Activated T-cell treated with anti-CD3 and anti-CD28 coated beads for 1 hour (primary cell): ENCODE measurements around the gene FSCN2.

Source experiments
- DNase-seq: peaks from one replicate; pipeline ENCODE4 v3.0.0-alpha.2; 2020; ENCODE audit warnings: low read depth

The FSCN2 gene

DNA sequence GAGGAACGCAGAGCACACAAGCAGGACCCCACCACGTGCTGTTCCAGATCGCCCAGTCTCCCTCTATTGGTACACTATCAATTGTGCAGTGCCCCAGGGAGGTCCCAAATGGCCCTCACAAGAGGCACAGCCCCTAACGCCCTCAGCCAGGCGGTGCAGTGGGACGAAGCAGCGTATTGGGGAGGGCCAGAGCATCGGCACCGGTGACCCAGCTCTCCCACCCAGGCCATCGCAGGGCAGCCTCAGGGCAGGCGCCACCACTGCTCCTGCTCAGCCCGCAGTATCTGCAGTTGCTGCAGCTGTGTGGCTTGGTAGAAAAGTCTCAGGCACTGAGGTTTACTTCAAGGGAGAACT is 29.9 kb downstream of the FSCN2 start:
- DNase-seq = no peak

DNA sequence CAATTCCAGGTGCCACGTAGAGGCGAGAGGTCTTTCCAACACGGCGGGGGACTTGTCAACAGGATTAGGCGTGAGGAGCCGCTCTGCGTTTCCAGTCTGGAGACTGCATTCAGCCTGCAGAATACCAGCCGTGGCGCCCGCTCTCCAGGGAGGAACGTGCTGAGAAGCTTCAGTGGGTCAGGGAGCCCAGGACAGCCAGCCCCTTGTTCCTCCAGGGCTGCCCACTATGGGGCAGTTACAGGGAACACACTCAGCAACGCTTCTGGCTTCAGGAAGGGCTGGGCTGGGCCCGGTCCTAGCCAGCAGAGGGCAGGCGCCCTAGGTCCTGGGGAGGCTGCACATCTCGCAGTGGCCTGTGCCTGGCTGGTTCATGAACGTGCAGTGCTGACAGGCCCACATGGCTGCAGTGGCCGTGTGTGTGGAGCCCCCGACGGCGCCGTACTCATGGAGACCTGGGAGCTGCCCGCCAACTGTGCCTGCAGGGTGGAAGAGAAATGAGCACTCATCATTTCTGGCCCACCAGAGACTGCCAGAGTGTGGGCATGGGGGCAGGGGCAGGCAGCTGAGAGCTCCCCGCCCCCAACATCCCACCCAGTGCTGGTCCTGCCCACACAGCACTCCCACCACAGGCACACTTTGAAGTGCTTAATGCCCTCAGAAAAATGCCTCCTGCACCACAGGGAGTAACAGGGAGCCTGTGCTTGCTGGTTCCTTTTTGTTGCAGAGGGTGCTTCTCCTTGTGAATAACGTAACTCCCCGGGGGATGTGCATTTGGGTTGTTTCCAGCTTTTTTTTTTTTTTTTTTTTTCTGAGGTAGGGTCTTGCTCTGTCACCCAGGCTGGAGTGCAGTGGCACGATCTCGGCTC is 31.0 kb downstream of the FSCN2 start:
- no peak for DNase-seq

DNA sequence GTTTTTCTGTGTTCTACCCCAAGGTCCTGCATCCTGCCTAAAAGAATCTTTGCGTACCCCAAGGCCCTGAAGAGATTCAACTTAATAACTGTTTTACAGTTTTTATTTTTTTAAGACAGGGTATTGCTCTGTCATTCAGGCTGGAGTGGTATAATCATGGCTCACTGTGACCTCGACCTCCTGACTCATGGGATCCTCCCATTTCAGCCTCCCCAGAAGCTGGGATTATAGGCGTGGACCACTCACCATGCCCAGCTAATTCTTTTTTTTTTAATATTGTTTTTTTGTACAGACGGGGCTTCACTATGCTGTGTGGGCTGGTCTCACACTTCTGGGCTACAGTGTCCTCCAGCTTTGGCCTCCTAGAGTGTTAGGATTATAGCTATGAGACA is 33.3 kb downstream of the FSCN2 start:
- DNase-seq = no peak

DNA sequence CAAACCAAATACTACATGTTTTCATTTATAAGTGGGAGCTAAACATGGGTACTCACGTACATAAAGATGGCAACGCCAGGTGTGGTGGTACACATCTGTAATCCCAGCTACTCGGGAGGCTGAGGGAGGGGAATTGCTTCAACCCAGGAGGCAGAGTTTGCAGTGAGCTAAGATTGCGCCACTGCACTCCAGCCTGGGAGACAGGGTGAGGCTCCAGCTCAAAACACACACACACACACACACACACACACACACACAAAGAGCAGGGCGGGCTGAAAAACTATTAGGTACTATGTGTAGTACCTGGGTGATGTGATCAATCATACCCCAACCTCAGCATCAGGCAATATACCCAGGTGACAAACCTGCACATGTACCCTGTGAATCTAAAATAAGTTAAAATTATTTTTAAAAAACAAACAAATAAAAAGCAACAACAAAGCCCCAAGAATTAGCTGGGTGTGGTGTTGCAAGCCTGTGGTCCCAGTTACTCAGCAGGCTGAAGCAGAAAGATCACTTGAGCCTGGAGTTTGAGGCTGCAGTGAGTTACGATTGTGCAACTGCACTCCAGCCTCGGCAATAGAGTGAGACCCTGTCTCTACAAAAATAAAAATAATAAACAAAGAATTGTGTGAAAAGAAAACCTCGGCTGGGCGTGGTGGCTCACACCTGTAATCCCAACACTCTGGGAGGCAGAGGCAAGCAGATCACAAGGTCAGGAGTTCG is 35.8 kb downstream of the FSCN2 start:
- no peak for DNase-seq

DNA sequence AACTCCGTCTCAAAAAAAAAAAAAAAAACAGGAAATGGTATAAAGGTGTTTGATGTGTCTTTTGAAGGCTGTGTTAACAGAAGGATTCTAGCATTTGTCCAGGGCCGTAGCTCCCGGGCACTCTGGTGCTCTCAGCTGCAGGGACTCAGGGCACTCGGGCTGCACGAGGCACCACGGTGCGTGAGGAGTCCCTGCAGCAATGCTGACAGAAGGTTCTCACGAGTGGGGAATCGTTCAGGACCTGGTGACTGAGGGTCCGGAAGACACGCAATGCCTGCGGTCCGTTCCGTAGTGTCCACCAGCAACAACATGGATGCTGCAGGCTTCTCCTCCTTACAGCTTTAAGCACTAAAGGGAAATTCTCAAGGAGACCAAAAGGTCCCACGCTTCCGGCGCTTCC is 36.6 kb downstream of the FSCN2 start:
- DNase-seq = no peak

DNA sequence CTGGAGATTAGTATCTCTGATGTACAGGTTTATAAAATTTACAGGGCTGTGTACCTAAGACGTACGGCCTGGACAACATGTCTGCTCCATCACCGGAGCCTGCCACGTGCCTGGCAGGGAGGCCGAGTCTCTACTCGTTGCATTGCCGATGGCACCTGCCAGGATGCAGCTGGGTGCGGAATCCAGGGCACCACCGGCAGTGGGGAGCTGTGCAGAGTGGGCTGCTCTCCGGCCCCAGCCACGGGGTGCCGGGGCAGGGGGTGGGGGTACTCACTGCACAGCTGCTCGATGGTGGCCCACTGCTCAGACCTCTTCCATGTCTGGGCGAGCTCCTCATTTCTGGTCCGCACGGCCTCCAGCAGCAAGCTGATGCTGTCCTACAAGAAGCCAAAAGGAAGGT is 37.1 kb downstream of the FSCN2 start:
- DNase-seq = no peak

DNA sequence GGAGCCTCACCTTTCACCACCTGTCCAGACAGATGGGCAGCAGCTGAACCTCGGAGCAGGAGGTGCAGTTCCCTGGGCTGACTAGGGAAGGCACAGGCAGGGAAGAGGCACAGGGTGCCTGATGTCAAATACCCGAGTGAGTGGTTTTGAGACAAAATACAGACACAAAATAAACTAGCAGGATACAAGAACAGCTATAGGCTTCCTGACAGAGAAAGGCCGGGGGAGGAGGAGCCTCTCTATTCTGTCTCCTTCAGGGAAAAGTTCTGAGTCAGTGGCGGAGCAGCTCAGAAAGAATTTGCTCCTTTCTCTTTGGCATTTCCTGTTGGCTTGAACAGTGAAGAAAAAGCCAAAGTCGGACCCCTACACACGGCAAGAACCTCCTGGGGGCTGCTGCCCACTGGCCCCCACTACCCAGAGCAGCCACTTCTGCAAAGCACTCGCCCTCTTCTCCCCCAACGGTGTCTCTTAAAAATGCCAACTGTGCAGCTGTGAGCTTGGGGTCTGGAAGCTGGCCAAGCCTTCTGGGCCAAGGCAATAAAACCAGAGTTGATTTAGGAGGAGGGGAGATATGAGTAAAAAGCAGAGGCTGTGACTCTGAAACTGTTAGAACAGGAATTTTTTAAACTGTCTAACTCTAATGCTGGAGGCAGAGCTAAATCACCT is 38.4 kb downstream of the FSCN2 start:
- DNase-seq = no peak

DNA sequence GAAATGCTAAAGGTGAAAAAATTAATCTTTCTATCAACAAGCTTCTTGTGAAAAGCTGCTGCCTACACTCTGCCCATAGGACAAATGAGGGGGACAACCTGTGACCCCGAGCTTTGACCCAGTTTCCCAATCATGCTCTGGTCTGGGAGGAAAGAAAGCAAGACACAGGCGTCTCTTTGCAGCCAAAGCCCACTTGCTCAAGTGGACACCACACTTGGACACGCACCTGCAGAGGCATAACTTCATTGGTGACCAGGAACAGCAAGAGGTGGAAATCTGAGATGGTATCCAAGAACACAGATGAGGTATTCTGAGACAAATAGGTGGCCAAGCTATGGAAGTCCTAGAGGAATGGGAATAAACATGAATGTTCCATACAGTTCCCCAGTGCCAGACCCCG is 39.0 kb downstream of the FSCN2 start:
- DNase-seq = no peak

DNA sequence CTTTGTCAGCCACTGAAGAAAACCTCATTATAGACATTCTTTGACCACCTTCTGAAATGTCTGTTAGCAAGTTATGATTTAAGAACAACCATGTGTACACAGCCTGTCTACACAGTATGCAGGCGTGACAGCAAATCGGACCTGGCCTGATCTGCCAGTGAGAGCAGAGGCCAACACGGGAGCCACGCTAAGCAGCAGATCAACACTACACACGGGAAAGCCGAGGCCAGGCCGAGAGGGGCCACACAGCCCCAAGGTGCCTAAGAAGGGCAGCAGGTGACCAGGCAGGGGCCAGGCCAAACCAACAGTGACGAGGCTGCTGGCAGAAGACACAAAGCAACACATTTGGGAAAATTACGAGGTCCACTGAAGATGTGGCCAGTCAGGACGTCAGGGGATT is 40.2 kb downstream of the FSCN2 start:
- DNase-seq = no peak

DNA sequence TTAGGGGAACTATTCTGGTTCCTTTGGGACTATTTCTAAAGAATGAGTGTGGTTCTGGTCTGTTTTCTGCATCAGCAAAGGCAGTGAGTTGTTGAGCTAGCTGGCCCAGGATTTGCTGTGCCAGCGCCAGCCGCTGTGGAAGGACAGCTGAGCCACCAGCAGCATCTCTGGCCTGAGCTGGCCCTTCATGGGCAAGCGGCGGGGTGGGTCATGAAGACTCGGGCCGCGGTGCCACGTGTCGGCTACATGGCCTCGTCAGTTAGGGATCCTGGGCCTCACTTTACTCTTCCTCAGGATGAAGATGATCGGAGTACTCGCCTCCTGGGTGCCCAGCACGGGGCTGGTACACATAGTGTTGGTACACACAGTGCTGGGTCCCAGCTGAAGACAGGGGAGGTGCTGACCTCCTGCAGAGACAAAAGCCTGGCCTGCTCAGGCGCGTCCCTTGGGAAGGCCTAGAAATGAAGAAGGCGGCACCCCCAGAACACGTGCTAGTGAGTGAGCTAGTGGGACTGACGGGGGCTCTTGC is 41.9 kb downstream of the FSCN2 start:
- DNase-seq = no peak

DNA sequence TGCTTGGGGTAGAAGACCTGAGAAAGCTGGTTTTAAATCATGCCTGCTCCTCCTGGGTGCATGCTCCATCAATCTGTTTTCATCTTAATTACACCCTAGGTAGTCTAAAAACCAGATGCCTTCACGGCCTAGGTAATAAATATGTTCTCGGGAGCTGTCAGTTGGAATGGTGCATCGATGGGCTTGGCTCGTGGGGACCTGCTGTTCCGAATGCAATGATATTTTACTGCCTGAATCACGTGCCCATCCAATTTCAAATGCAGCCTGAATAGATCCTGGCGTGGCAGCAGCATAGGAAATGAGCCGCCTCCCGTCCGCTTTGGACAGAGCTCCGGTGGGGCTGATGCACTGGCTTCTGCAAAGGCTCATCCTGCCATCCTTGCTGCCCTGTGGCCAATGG is 42.8 kb downstream of the FSCN2 start:
- no peak for DNase-seq

DNA sequence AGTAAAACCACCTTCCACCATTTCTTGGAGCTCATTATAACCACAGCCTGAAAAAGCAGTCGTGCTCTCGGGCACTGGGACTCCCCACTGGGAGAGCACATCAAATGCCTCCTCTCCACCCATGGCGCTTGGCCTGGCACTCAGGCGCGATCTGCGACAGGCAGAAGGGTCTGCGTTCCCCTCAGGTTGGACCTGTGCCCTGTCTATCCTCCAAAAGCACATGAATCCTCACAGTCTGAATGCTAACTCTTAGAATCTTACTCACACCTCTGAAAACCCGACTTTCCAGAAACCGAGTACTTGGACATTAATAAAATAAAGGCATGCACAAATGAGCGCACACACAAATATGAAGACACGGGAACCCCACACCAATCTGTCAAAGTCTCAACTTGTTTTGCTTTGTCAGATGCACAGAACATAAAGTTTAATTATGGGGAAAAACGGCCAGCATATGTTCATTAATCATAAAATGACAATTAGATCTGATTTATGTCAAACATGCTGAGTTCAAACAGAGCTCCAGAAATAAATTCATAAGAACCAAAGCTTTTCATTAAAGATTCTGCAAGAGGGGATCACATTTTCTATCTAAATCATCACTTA is 44.5 kb downstream of the FSCN2 start:
- no peak for DNase-seq

DNA sequence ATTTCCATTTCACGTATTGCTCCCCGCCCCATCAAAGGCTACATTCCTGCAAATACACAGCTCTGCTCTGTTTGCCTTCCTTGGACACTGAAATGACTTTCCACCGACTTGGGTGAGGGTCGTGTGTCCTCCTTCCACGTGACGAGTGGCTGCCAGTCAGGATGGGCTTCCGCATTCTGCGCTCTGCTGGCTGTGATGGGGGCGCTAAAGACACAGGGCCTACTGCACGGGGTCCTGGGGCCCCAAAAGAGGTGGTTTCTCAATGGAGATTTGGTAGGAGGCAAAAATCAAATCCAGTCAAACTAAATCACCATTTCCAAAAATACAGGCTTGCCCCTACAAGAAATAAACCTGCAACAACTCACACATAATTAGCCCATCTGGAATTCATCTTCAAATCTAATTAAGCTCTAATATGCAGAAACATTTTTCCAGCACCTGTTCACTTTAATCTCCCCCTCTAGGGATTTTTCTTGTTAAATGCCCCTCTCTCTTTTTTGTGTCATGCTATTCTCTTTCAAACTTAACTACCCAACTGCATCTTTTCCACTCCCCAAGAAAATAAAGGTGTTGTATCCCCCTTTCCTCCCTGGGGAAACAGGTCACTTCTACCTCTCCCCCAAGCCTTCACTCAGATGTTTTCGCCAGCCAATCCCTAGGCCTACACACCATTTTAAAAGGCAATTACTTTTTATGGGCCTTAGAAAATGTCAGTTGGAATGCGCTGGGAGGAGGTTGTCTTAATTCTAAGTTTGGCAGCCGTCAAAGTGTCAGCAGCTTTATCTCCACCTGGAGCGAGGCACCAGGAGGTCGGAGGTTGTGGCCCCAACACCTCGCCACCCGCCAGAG is 45.8 kb downstream of the FSCN2 start:
- DNase-seq = no peak

DNA sequence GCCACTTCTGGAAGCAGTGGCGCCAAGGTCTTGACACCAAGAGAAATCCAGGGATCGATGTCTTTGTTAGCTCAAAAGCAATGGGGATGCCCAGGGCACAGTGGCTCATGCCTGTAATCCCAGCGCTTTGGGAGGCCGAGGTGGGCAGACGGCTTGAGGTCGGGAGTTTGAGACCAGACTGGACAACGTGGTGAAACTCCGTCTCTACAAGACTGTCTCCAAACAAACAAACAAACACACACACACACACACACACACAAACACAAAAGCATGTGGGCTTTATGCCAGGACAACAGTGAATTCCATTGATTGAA is 46.4 kb downstream of the FSCN2 start:
- DNase-seq = no peak

DNA sequence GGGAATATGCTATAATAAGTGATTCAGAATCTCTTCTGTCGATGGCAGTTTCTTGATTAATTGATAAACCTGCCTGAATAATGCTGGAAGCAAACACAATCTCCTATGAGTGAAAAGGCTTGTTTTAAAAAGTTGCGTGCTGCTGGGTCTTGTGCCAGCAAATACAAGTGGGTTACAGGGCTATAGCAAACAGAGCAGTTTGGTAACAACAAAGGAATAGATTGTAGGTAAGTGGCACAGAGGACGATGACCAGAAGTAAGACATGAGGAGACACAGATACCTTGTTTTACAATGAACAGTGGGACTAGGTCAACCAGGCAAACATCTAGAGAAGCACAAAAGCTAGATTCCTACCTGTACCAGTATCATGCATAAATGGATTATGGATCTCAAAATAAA is 47.7 kb downstream of the FSCN2 start:
- DNase-seq = no peak

DNA sequence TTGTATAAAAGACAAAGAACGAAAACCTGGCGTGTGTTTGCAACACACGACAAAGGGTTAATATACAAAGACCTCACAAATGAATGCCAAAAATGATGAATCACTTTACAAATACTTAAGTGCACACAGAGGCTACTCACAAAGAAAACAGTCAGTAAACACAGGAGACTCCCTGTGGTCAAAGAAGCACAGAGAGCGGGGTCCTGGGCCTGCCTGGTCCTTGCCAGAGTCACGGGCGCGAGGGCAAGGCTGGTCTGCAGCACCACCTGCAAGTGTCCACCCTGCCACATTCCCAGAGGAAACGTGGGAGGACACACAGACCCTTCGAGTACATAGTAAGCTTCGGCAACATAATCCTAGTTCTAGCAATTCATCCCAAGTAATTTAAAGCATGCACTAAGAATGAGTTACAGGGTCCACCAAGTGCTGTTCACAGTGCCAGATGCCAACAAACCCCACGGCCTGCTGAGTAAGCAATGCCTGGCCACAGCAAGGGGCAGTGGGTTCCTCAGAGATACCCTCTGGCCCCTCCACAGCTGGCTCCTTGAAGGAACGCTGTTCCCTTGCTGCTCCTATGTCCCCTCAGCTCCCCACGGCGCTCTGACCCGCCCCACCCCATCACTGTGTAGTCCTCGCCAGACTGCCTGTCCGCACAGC is 48.6 kb downstream of the FSCN2 start:
- DNase-seq = no peak

DNA sequence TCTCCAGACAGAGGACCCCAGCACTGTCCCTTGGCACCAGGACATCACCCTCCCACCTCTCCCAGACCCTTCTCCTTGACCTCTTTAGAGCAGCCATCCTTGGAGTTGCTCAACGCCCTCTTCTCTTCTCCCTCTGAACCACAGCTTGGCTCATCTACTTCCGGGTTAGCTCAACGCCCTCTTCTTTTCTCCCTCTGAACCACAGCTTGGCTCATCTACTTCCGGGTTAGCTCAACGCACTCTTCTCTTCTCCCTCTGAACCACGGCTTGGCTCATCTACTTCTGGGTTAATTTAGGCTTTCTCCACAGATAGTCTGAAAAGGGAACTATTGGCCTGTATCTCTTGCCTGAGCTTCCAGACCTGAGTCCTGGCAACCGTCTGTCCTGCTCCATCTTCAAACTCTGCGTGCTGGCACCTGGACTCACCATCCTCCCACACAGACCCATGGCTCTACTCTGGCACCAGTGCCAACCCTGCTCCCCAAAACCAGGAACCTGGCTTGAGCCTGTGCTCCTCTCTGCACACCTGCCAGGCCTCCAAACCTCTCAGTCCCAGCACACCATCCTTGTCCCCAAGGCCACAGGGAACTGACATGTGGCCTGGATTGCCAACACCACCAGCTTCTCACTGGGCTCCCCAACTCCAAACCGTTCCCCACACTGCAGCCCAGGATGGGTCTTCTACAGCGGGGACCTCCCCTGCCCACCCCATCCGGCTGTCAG is 49.3 kb downstream of the FSCN2 start:
- no peak for DNase-seq

DNA sequence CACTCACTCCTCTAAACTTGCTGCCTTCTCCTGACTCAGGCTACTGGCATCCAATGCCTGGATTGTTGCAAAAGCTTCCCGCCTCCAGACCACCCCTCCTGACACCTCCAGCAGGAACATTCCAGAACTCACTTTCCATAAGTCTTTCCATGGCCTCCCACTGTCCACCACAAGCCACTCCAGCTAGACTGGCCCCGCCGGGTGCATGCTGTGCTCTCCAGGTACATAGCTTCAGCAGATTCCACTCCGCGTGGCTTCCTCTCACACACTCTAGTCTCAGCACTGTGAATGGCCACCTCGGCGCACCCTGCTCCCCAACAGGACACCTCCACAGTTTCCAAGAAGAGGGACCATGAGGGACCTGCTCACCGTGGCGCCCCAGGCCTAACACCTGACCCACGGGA is 49.9 kb downstream of the FSCN2 start:
- DNase-seq = no peak

DNA sequence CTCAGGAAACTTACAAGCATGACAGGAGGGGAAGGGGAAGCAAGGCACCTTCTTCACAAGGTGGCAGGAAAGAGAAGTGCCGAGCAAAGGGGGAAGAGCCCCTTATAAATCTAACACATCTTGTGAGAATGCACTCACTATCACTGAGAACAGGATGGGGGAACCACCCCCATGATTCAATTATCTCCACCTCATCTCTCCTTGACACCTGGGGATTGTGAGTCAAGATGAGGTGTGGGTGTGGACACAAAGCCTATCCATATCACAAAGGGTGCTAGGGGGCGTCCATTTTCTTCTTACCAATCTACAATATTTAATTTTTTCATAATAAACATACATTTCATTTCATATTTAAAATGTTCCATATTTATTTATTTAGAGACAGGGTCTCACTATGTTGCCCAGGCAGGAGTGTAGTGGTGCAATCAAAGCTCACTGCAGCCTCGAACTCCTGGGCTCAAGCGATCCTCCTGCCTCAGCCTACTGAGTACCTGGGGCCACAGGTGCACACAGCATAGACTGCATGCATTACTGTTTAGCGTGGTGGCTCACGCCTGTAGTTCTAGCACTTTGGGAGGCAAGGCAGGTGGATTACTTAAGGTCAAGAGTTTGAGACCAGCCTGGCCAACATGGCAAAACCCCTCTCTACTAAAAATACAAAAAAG is 50.5 kb downstream of the FSCN2 start:
- no peak for DNase-seq

DNA sequence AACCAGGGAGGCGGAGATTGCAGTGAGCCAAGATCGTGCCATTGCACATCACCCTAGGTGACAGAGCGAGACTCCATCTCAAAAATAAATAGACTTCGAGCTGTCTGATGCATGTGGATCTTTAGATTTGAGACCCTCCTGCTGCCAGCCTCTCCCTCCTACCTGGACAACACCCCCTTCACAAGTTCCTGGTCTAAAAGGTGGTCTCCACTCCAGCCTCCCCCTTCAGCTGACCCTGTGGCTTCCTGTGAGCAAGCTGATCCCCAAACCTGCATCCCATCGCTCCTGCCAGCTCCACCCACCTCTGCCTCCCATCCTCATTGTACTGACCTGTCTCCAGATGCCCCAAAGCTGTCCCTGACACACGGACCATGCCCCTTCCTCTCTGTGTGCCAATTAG is 51.1 kb downstream of the FSCN2 start:
- no peak for DNase-seq
